Upper lobe of left lung (tissue), 6 donors: ENCODE results near the gene TAF15. TPM values are rescaled to one million over a fixed set of nuclear protein-coding genes. Genes with fewer than 3 reads are reported as not detected.
A peak's percentile ranks its signal among the peaks of the same experiment; 100 is the strongest.

ENCODE experiments used
- ATAC-seq, 2 donors: fragments of 200-7000 bp; cut with Tn5 transposase; one replicate each; pipeline ENCODE4 v1.9.1; 2022; ENCODE audit warnings: mild to moderate bottlenecking in 2 of 2, moderate library complexity in 2 of 2; ENCODE audit not compliant: low FRiP score in 2 of 2
- DNase-seq, 2 donors: peaks; one replicate each; pipeline ENCODE4 v3.0.0-alpha.2; 2019 to 2020
- H3K27ac ChIP-seq, 4 donors: fragments of 200-600 bp; sonication (generic); one replicate each; pipeline ENCODE4 v1.5.1; 2016 to 2019
- H3K27me3 ChIP-seq, 4 donors: fragments of 200-600 bp; sonication (generic); one replicate each; pipeline ENCODE4 v1.5.1; 2017 to 2019
- H3K36me3 ChIP-seq, 4 donors: fragments of 200-600 bp; sonication (generic); one replicate each; pipeline ENCODE4 v1.5.1; 2016 to 2019
- H3K4me1 ChIP-seq, 4 donors: fragments of 200-600 bp; sonication (generic); one replicate each; pipeline ENCODE4 v1.5.1; 2018 to 2019
- H3K4me3 ChIP-seq, 4 donors: fragments of 200-600 bp; sonication (generic); one replicate each; pipeline ENCODE4 v1.5.1; 2017 to 2019; ENCODE audit warnings: mild to moderate bottlenecking in 2 of 4, moderate library complexity in 1 of 4
- H3K9me3 ChIP-seq, 4 donors: fragments of 200-600 bp; sonication (generic); one replicate each; pipeline ENCODE4 v1.5.1; 2018 to 2019
- CTCF ChIP-seq, 6 experiments: fragments of 450-650 bp in 4 of 6; fragments of 200-600 bp in 2 of 6; sonication (generic) in 2 of 6; IDR thresholded peaks; one replicate each; pipeline ENCODE4 v1.5.1; 2016 to 2019; ENCODE audit warnings: antibody characterized with exemption in 6 of 6
- EP300 ChIP-seq, 4 donors: sonication (generic); formaldehyde crosslinking; IDR thresholded peaks; one replicate each; pipeline ENCODE4 v1.5.1; 2017; ENCODE audit warnings: antibody characterized with exemption in 4 of 4, control low read depth in 2 of 4
- POLR2A ChIP-seq, 4 donors: fragments of 450-650 bp; IDR thresholded peaks; one replicate each; pipeline ENCODE4 v1.5.1; 2016 to 2017; ENCODE audit warnings: antibody characterized with exemption in 4 of 4, mild to moderate bottlenecking in 2 of 4
- POLR2AphosphoS5 ChIP-seq, 2 donors: sonication (generic); formaldehyde crosslinking; IDR thresholded peaks; one replicate each; pipeline ENCODE4 v1.5.1; 2017; ENCODE audit warnings: antibody characterized with exemption in 2 of 2
- WGBS, 2 donors: methylation state at CpG; one replicate each; pipeline ENCODE4 v1.1.5; 2017 to 2018; 5-methylcytosine and 5-hydroxymethylcytosine counted together
- total RNA-seq, 6 donors: library from RNA; depleted of rRNA in 4 of 6; stranded (reverse); fragments of >200 nt in 4 of 6; gene quantifications; one replicate each; pipeline versions ENCODE4 v1.1.0 to v1.2.1, GENCODE V29; 2016 to 2021
- donor health status: DM: no; HTN: no; CAD: no; lungs with moderate emphysema.
- donor health status: DM: no; HTN: yes; CAD: no; lungs with severe emphysema.

Gene TAF15
- total RNA-seq, 6 donors from 2014 or later: 42.4 to 137 (median 93.0) TPM

DNA sequence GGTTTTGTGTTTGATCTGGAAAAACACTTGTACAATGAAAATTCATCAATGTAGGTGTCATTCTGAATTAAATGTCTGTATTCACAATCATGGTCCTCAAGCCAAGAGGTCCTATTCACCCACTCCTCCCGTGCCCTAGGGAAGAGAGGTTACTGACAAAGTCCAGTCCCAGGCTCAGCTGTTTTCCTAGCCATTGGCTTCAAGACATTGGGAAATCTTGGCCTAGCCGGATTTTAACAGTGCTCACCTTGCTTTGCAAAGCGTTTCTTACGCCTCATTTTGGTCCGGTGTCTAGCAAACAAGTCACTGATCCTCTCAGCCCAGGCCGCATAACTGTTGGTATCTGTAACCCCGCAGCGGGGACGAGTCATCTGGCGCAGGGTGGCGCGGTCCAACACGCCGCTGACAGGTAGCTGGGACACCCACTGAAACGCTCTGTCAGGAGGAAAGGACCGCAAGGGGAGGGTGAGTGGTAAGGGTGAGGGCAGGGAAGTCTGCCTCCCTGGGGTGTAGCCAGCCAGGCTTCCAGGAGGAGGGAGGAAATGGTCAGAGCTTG lies 30.6 kb upstream of the TAF15 start:
- 81 to 88% methylated on average over 16 of the region's 16 CpGs for WGBS, 2 donors
- Histone ChIP-seq H3K27me3 (no peaks in the 10 kb centered on the region), H3K27ac (peak overlapping the region; percentile 46 to 88 (median 66)), H3K36me3 (no peaks in the 10 kb centered on the region), H3K4me3 (no peak overlapping the region), H3K4me1 (peaks cover 42 to 73% (median 65%) of the 10 kb centered on the region in 4 donors), H3K9me3 (no peaks in the 10 kb centered on the region)
- DNase-seq: peak in 1 of 2 donors; percentile 42
- TF ChIP-seq POLR2A (IDR thresholded peaks at IDR 0.05): no peak
- TF ChIP-seq CTCF (IDR thresholded peaks at IDR 0.05): no peak
- TF ChIP-seq EP300 (IDR thresholded peaks at IDR 0.05): no peak
- TF ChIP-seq POLR2AphosphoS5 (IDR thresholded peaks at IDR 0.05): no peak
- ATAC-seq: no peak

GRCh38 chr17:35780950-35781349 lies 28.3 kb upstream of the TAF15 start:
- no peaks in the 10 kb centered on the region for H3K9me3 ChIP-seq
- WGBS, 2 donors: 72 to 74% methylated on average over 3 of the region's 3 CpGs
- no peaks in the 10 kb centered on the region for H3K36me3 ChIP-seq
- H3K27me3 ChIP-seq: no peaks in the 10 kb centered on the region
- ATAC-seq (no peak), DNase-seq (no peak)
- peak overlapping the region in 1 of 4 donors; percentile 15 for H3K27ac ChIP-seq
- TF ChIP-seq CTCF (IDR thresholded peaks at IDR 0.05): no peak
- no peak for TF ChIP-seq EP300 (IDR thresholded peaks at IDR 0.05)
- TF ChIP-seq POLR2A (IDR thresholded peaks at IDR 0.05): no peak
- no peak for TF ChIP-seq POLR2AphosphoS5 (IDR thresholded peaks at IDR 0.05)
- H3K4me1 ChIP-seq: peaks cover 30 to 67% (median 55%) of the 10 kb centered on the region in 4 donors
- no peak overlapping the region for H3K4me3 ChIP-seq

GRCh38 chr17:35784895-35785294 lies 24.4 kb upstream of the TAF15 start:
- Histone ChIP-seq H3K9me3 (no peaks in the 10 kb centered on the region), H3K27me3 (no peaks in the 10 kb centered on the region), H3K36me3 (no peaks in the 10 kb centered on the region), H3K27ac (peak overlapping the region; percentile 71 to 81 (median 78)), H3K4me3 (no peak overlapping the region), H3K4me1 (peaks cover 29 to 51% (median 38%) of the 10 kb centered on the region in 4 donors)
- WGBS, 2 donors: 79 to 92% methylated on average over 2 of the region's 2 CpGs
- ATAC-seq (peak in 1 of 2 donors; percentile 3), DNase-seq (peak in 1 of 2 donors; percentile 48)
- TF ChIP-seq POLR2A (IDR thresholded peaks at IDR 0.05) (no peak), EP300 (IDR thresholded peaks at IDR 0.05) (no peak), CTCF (IDR thresholded peaks at IDR 0.05) (no peak), POLR2AphosphoS5 (IDR thresholded peaks at IDR 0.05) (no peak)

DNA sequence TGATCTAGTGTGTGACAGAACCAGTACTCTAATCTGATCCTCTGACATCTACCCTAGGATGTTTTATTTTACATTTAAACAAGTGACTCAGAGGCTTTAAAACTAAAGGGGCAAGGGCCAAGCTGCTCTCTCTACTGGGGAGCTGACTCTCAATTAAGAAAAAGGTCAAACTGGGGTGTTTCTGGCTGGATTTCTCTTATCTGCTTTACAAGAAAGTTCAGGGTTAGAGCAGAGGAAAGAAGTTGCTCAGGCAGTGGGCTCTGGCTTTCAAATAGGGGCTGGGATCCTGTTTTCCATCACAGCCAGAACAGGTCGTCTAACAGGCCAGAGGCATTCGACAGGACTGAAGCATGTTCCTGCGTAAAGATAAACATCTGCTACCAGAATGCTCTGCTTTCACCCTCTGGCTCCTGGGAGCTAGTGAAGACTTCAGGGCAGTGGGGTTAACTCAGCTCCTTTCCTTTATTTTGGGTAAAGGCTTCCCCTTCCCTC lies 22.3 kb upstream of the TAF15 start:
- DNase-seq (peak in 1 of 2 donors; percentile 19), ATAC-seq (no peak)
- no peaks in the 10 kb centered on the region for H3K9me3 ChIP-seq
- no peaks in the 10 kb centered on the region for H3K27me3 ChIP-seq
- WGBS, 2 donors: 20 to 49% methylated on average over 3 of the region's 3 CpGs
- H3K4me3 ChIP-seq: no peak overlapping the region
- H3K4me1 ChIP-seq: peaks cover 22 to 51% (median 38%) of the 10 kb centered on the region in 4 donors
- no peaks in the 10 kb centered on the region for H3K36me3 ChIP-seq
- H3K27ac ChIP-seq: peak overlapping the region; percentile 10 to 62 (median 40)
- TF ChIP-seq POLR2AphosphoS5 (IDR thresholded peaks at IDR 0.05) (no peak), POLR2A (IDR thresholded peaks at IDR 0.05) (no peak), CTCF (IDR thresholded peaks at IDR 0.05) (no peak), EP300 (IDR thresholded peaks at IDR 0.05) (no peak)
